IPS DF 6.9 (cell line): ENCODE data around the gene NBPF1.
"Not testable (repeated sequence)": the region's sequence is repeated elsewhere in the genome, so short reads cannot be mapped to it uniquely, and the experiment has no call there.

Experiments
- DNase-seq: peaks from one replicate; pipeline ENCODE4 v3.0.0-alpha.2; 2013; ENCODE audit warnings: low read depth, low spot score
- H3K27ac ChIP-seq: one replicate; pipeline ENCODE4 v1.5.1; 2013; ENCODE audit warnings: low read length, control low read depth
- H3K27me3 ChIP-seq: 2 replicates; pipeline ENCODE4 v1.6.1; 2013; ENCODE audit warnings: mild to moderate bottlenecking, low read length; ENCODE audit not compliant: control insufficient read depth, insufficient read depth
- H3K36me3 ChIP-seq: 2 replicates; pipeline ENCODE4 v1.6.1; 2013; ENCODE audit warnings: low read length; ENCODE audit not compliant: control insufficient read depth, insufficient read depth
- H3K4me1 ChIP-seq: 2 replicates; pipeline ENCODE4 v1.6.1; 2013; ENCODE audit warnings: low read length; ENCODE audit not compliant: control insufficient read depth, insufficient read depth
- H3K4me3 ChIP-seq: 2 replicates; pipeline ENCODE4 v1.5.1; 2013; ENCODE audit warnings: mild to moderate bottlenecking, low read length
- H3K9me3 ChIP-seq: 2 replicates; pipeline ENCODE4 v1.6.1; 2013; ENCODE audit warnings: low read length, inconsistent platforms; ENCODE audit not compliant: control insufficient read depth, insufficient read depth
- WGBS: extraction: QIAGEN DNeasy Blood & Tissue Kit; methylation state at CpG from one replicate; pipeline ENCODE4 v1.1.7; 2013; ENCODE audit warnings: mixed read lengths, missing lambda C conversion rate; ENCODE audit not compliant: insufficient read length, insufficient coverage; 5-methylcytosine and 5-hydroxymethylcytosine counted together

The NBPF1 gene

GRCh38 chr1:16518913-16519254 is 94.5 kb downstream of the NBPF1 start:
- H3K9me3 ChIP-seq, H3K36me3 ChIP-seq, H3K4me3 ChIP-seq, H3K27ac ChIP-seq, H3K27me3 ChIP-seq, DNase-seq, H3K4me1 ChIP-seq: not testable (repeated sequence)
- no CpG with 5 or more reads among the region's 3 CpGs for WGBS

GRCh38 chr1:16516694-16517410 is 96.5 kb downstream of the NBPF1 start:
- H3K9me3 ChIP-seq, H3K4me1 ChIP-seq, H3K27me3 ChIP-seq, H3K36me3 ChIP-seq, H3K4me3 ChIP-seq, DNase-seq, H3K27ac ChIP-seq: not testable (repeated sequence)
- no CpG with 5 or more reads among the region's 5 CpGs for WGBS

- not testable (repeated sequence) for H3K9me3 ChIP-seq, H3K27me3 ChIP-seq, H3K27ac ChIP-seq, DNase-seq, H3K36me3 ChIP-seq, H3K4me1 ChIP-seq
- H3K4me3 ChIP-seq = peak within 1 kb of the TSS; percentile 32; the same call in 1 of the 2 replicates
- no CpG with 5 or more reads among the region's 40 CpGs for WGBS
Measured at GRCh38 chr1:16514107-16515055, 99.0 kb downstream of the NBPF1 start, which contains the start of gene RNU1-1. Gene RNU1-1, minus strand, starts transcription at chr1:16514285.

DNA sequence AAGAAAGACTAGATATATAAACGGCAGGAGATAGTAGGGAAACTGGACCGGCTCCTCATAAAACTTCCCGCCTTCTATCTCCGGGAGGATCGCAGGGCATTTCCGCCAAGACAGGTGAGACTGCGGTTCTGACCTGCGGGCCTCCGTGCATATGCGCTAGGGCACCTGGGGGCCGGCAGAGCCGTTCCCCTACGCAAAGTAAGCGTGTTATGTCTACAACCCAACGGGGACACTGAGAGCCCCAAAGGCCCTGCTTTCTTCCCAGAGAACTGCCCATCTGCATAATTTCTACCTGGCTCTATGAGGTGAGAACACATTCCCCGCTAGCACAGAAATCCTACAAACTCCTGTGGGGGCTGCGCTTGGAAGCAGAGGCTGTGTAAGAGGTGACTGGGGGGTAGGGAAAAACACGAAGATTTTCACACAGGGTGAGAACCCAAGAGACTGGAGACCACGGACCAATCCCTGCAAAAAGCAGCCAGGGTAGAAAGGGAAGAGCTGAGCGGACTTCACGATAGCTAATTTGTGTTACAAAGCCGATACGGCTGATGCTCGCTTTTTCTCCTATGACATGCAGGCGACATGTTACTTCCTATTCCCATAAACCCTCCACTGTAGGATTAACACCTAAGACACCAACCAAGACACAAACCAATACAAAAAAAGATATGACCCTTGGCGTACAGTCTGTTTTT is 99.8 kb downstream of the NBPF1 start:
- no CpG with 5 or more reads among the region's 26 CpGs for WGBS
- peak overlapping the region; percentile 32; the same call in 1 of the 2 replicates for H3K4me3 ChIP-seq
- H3K9me3 ChIP-seq, H3K27me3 ChIP-seq, H3K36me3 ChIP-seq, H3K27ac ChIP-seq, DNase-seq, H3K4me1 ChIP-seq: not testable (repeated sequence)

DNA sequence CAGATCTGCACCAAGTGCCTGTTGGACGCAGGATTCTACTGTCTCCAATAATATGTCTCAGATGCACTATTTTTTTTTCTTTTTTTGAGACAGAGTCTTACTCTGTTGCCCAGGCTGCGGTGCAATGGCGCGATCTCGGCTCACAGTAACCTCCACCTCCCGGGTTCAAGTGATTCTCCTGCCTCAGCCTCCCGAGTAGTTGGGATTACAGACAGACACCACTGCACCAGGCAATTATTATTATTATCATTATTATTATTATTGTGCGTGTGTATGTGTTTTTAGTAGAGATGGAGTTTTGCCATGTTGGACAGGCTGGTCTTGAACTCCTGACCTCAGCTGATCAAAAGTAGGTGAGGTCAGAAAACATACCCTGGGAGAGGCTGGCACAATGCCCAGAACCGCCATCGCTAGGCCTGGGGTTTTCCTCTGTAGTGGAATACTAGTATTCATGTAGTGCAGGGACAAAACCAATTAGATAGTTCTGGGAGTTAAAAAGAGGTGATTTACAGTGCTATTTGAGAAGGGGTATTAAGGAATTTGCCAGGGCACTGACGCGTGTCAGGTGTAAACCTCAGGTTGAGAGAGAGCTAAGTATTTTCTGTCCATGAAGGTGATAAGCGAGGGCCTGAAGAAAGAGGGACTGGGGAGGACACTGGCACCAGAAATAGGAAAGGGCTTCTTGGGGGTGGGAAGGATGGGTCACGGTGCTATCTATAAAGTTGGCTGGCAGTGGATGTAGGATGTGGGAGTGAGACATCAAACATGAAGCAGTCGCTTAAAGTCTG is 100.5 kb downstream of the NBPF1 start:
- H3K4me3 ChIP-seq, H3K9me3 ChIP-seq, H3K36me3 ChIP-seq, H3K27me3 ChIP-seq, H3K27ac ChIP-seq, H3K4me1 ChIP-seq, DNase-seq: not testable (repeated sequence)
- WGBS = no CpG with 5 or more reads among the region's 15 CpGs
